Ectodermal cell (in vitro differentiated cells): ENCODE results near the gene TK1.

Source experiments
- H3K27ac ChIP-seq: 2 replicates; pipeline ENCODE4 v1.7.0; 2013; ENCODE audit warnings: mild to moderate bottlenecking, low read depth, low read length; ENCODE audit not compliant: insufficient read depth, poor library complexity, severe bottlenecking
- H3K27me3 ChIP-seq: 2 replicates; pipeline ENCODE4 v1.7.0; 2013; ENCODE audit warnings: mild to moderate bottlenecking, low read length; ENCODE audit not compliant: insufficient read depth, control insufficient read depth, poor library complexity, severe bottlenecking
- H3K36me3 ChIP-seq: one replicate; pipeline ENCODE4 v1.7.0; 2013; ENCODE audit warnings: low read length; ENCODE audit not compliant: control insufficient read depth, insufficient read depth
- H3K4me1 ChIP-seq: one replicate; pipeline ENCODE4 v1.7.0; 2013; ENCODE audit warnings: low read length; ENCODE audit not compliant: control insufficient read depth, insufficient read depth
- H3K4me3 ChIP-seq: 2 replicates; pipeline ENCODE4 v1.7.0; 2013; ENCODE audit warnings: low read depth, low read length, control low read depth; ENCODE audit not compliant: insufficient read depth
- H3K9me3 ChIP-seq: 2 replicates; pipeline ENCODE4 v1.7.0; 2013; ENCODE audit warnings: mild to moderate bottlenecking, low read length, moderate library complexity; ENCODE audit not compliant: control insufficient read depth
- WGBS, 2 experiments: methylation state at CpG; one replicate each; pipeline ENCODE4 v1.1.7; 2013; ENCODE audit warnings: missing lambda C conversion rate in 2 of 2; 5-methylcytosine and 5-hydroxymethylcytosine counted together

TK1 gene

GRCh38 chr17:78230252-78230962, 43.6 kb upstream of the TK1 start:
- Histone ChIP-seq H3K27me3 (peaks cover 33% of the 10 kb centered on the region), H3K36me3 (no peaks in the 10 kb centered on the region)
- 81% methylated on average over 13 of the region's 13 CpGs for WGBS, 2 experiments

GRCh38 chr17:78228176-78228575, 41.3 kb upstream of the TK1 start:
- Histone ChIP-seq H3K4me3 (no peak overlapping the region), H3K36me3 (peaks cover 8% of the 10 kb centered on the region), H3K27ac (no peak overlapping the region), H3K9me3 (no peaks in the 10 kb centered on the region), H3K4me1 (peaks cover 5% of the 10 kb centered on the region), H3K27me3 (peaks cover 33% of the 10 kb centered on the region)
- 89 to 95% methylated on average over 4 of the region's 4 CpGs for WGBS, 2 experiments

More at GRCh38 chr17:78230252-78230962, 43.6 kb upstream of the TK1 start:
- peaks cover 5% of the 10 kb centered on the region for H3K4me1 ChIP-seq
- H3K9me3 ChIP-seq, result no peaks in the 10 kb centered on the region
- H3K4me3 ChIP-seq, result no peak overlapping the region
- H3K27ac ChIP-seq, result no peak overlapping the region

GRCh38 chr17:78227455-78227916, 40.6 kb upstream of the TK1 start:
- Histone ChIP-seq H3K9me3 (no peaks in the 10 kb centered on the region), H3K4me1 (peaks cover 5% of the 10 kb centered on the region), H3K4me3 (no peak overlapping the region), H3K27me3 (peaks cover 26% of the 10 kb centered on the region), H3K36me3 (peaks cover 15% of the 10 kb centered on the region), H3K27ac (no peak overlapping the region)
- WGBS, 2 experiments, result 91 to 92% methylated on average over 10 of the region's 10 CpGs

GRCh38 chr17:78226759-78227454, 40.1 kb upstream of the TK1 start:
- Histone ChIP-seq H3K9me3 (no peaks in the 10 kb centered on the region), H3K4me3 (no peak overlapping the region), H3K36me3 (peaks cover 17% of the 10 kb centered on the region), H3K27me3 (peaks cover 20% of the 10 kb centered on the region), H3K27ac (no peak overlapping the region), H3K4me1 (peaks cover 5% of the 10 kb centered on the region)
- 85 to 89% methylated on average over 20 of the region's 20 CpGs for WGBS, 2 experiments

- Histone ChIP-seq H3K9me3 (no peaks in the 10 kb centered on the region), H3K4me1 (peaks cover under 1% of the 10 kb centered on the region), H3K27ac (no peak overlapping the region), H3K27me3 (peaks cover 13% of the 10 kb centered on the region), H3K36me3 (peaks cover 23% of the 10 kb centered on the region), H3K4me3 (no peak overlapping the region)
- WGBS, 2 experiments, result 86 to 90% methylated on average over 11 to 12 of the region's 12 CpGs
These were observed 39.4 kb upstream of the TK1 start for GRCh38 chr17:78226055-78226758.

GRCh38 chr17:78225088-78225865, 38.4 kb upstream of the TK1 start:
- peaks cover 4% of the 10 kb centered on the region for H3K27me3 ChIP-seq
- H3K4me3 ChIP-seq, result no peak overlapping the region
- H3K9me3 ChIP-seq, result no peaks in the 10 kb centered on the region
- H3K27ac ChIP-seq, result no peak overlapping the region
- peaks cover 29% of the 10 kb centered on the region for H3K36me3 ChIP-seq
- no peaks in the 10 kb centered on the region for H3K4me1 ChIP-seq
- WGBS, 2 experiments, result 93% methylated on average over 16 of the region's 16 CpGs

- no peak overlapping the region for H3K27ac ChIP-seq
- H3K9me3 ChIP-seq, result no peaks in the 10 kb centered on the region
- H3K36me3 ChIP-seq, result peaks cover 29% of the 10 kb centered on the region
- peaks cover 4% of the 10 kb centered on the region for H3K4me1 ChIP-seq
- 92 to 93% methylated on average over 27 of the region's 27 CpGs for WGBS, 2 experiments
- H3K4me3 ChIP-seq, result no peak overlapping the region
- no peaks in the 10 kb centered on the region for H3K27me3 ChIP-seq
These were observed 37.6 kb upstream of the TK1 start for GRCh38 chr17:78224231-78225087.

- Histone ChIP-seq H3K27me3 (no peaks in the 10 kb centered on the region), H3K36me3 (peaks cover 33% of the 10 kb centered on the region), H3K4me1 (peaks cover 7% of the 10 kb centered on the region), H3K27ac (no peak overlapping the region), H3K4me3 (no peak overlapping the region), H3K9me3 (no peaks in the 10 kb centered on the region)
- WGBS, 2 experiments, result 94% methylated on average over 3 of the region's 3 CpGs
These were observed 36.9 kb upstream of the TK1 start for GRCh38 chr17:78223765-78224164.

- H3K4me3 ChIP-seq, result no peak overlapping the region
- peaks cover 34% of the 10 kb centered on the region for H3K36me3 ChIP-seq
- H3K4me1 ChIP-seq, result peaks cover 7% of the 10 kb centered on the region
- no peaks in the 10 kb centered on the region for H3K9me3 ChIP-seq
- WGBS, 2 experiments, result 95 to 96% methylated on average over 4 of the region's 4 CpGs
- no peaks in the 10 kb centered on the region for H3K27me3 ChIP-seq
- no peak overlapping the region for H3K27ac ChIP-seq
These were observed 36.2 kb upstream of the TK1 start for GRCh38 chr17:78223061-78223460.
